Forelimb muscle (tissue), 1 donor: ENCODE data around the gene LRSAM1. TPM values are rescaled to one million over a fixed set of nuclear protein-coding genes. Genes with fewer than 3 reads are reported as not detected.

Experiments
- DNase-seq: peaks from one replicate; pipeline ENCODE4 v3.0.0-alpha.2; 2013; ENCODE audit warnings: low read depth
- polyA plus RNA-seq: library from polyadenylated mRNA; unstranded; fragments of 120-200 nt; gene quantifications from one replicate; pipeline ENCODE4 v1.2.1, GENCODE V29; 2013; ENCODE audit not compliant: insufficient read length

Gene LRSAM1
- polyA plus RNA-seq, 1 donor, result 11.9 TPM

GRCh38 chr9:127550751-127551150 is 99.4 kb downstream of the LRSAM1 start:
- DNase-seq, result no peak

Other genes with a start within 250 kb of the LRSAM1 start
- 15.8 TPM for gene GARNL3, start 186.7 kb upstream of the LRSAM1 start, polyA plus RNA-seq
- gene SLC2A8, start 54.3 kb upstream of the LRSAM1 start, polyA plus RNA-seq, result 13.1 TPM
- 4.3 TPM for gene ZNF79, start 27.1 kb upstream of the LRSAM1 start, polyA plus RNA-seq
- gene RPL12, start 104 bp upstream of the LRSAM1 start, polyA plus RNA-seq, result 2,771 TPM
- gene STXBP1, start 160.8 kb downstream of the LRSAM1 start, polyA plus RNA-seq, result 13.7 TPM